ENCODE data around the gene FGR.

FGR gene

DNA sequence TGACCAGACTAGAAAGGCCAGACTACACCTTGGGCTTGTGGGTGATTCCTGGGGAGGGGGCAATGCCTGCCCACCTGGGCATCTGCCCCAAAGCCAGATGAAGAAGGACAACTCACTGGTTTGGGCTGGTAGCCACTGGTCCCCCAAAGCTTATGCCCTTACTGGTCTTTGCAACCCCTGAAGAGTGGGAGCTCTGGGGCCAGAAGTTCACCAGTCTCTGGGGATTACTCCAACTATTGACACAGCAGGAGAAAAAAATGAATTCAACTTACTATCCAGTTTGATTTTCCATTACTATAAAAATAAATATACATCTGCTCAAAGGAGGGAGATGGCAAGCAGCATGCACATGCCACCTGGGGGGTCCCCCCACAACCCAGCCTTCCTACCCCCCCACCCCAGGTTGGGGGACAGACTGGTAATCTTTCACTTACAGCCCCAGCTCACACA lies 33.6 kb downstream of the FGR start:
- no peak for DNase-seq (ENCODE audit: low read depth in 2 of 2)

DNA sequence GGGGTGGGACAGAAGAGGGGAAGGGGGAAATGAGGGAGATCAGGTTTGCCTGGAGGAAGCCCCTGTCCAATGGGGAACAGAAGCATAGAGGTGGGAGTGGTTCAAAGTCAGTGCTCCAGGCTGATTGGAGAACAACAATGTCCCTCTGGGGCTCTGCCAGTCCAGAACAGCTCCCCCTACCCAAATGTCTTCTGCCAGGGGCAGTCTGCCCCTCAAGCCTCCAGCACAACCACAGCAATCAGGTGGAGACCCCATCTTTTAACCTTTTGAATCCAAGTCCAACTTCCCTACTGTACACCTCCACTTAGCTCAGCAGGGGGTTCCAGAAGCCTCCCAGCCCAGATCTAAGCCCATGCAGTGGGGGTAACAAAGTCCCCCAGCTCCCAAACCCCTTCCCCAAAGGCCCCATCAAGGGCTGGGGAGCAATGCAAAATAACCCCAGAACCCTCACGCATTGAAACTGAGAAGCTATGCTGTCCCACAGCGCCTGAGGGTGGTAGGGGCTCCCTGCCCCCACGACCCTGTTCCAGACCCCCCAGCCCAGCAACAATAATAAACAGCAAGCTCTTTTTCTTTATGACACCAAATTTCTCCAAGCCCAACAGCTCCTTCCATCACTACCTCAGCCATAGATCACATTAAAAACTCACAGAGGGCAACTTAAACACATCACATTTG lies 34.3 kb downstream of the FGR start:
- DNase-seq (ENCODE audit: low read depth in 2 of 2): no peak

DNA sequence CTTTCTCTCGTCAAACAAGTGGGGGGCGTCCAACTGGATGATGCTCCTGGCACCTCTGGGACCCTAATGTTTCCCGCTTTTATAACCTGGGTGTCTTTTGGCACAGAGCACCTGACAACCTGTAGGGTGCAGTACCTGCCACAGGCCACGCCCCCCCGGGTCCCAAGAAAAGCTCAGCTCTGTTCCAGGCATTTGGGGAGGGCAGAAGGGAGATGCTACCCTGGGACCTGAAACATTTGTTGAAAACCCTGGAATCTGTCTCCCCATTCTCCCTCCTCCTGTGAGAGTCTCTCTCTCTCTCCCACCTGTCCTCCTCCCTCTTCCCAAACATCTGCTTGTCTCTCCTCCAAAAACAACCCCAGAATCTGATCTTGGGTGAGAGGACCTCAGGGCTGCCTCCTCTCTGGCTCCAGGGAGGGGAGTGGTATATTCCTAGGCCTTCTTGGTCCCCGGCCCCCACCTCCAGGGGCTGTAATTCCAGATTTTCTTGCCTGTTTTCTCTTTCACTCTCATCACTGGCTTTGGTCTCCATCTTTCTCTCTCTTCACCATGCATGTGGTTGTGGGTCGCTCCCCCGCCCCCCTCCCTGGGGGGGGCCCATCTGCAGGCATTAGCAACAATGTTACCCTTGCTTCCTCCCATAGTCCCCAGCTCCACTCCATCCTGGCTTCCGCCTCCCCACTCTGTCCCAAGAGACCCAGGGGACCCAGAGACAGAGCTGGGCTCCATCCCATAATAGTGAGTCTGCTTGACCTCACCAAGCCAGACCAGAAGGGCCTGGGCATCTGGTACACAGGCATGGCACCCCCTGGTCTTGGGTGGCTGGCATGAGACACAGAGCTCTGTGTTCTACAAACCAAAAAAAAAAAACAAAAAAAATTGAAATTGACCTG lies 35.1 kb downstream of the FGR start:
- no peak for DNase-seq (ENCODE audit: low read depth in 2 of 2)

DNA sequence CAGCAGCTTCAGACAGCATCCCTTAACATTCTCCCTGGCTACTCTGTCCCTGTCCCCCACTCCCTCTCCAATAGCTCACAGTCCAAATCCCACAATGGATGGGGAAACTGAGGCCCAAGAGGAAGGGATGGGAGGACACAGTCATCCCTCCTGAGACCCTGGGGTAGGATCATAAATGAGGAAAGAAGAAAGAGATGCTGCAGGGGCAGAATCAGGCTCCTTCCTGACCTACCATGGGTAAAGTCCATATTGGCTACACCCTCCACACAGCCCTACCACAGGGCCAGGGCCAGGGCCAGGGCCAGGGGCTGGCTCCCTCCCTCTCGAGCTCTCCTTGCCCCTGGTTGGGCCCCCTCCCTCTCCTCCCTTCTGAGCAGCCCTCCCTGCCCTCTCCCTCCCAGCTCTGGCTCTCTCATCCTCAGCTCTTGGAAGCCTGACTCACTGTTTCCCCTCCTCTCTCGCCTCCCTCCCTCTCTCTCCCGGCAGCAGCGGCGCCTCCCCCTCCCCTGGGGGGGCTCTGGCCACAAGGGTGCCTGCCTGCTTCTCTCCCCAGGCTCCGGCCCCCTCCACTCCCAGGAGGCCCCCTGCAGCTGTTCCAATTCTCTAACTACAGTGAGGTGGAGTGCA lies 36.0 kb downstream of the FGR start:
- no peak for DNase-seq (ENCODE audit: low read depth in 2 of 2)

DNA sequence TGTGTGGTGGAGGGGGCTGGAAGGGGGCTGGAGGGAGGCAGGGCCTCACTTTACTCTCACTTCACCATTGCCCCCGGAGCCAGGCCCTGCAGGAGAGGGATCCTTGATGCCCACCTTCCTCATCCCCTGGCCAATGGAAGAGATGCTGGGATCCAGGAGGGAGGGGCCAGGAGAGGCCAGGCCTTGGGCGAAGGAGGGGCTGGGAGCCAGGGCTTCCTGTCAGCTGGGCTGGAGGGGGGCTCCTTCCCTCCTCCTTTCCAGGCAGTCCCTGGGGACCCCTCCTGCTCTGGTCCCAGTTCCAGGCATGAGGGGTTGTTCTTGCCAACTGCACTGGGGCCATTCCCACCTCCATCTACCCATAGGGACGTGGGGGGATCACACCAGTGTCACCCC lies 36.7 kb downstream of the FGR start:
- DNase-seq (ENCODE audit: low read depth in 2 of 2): no peak

DNA sequence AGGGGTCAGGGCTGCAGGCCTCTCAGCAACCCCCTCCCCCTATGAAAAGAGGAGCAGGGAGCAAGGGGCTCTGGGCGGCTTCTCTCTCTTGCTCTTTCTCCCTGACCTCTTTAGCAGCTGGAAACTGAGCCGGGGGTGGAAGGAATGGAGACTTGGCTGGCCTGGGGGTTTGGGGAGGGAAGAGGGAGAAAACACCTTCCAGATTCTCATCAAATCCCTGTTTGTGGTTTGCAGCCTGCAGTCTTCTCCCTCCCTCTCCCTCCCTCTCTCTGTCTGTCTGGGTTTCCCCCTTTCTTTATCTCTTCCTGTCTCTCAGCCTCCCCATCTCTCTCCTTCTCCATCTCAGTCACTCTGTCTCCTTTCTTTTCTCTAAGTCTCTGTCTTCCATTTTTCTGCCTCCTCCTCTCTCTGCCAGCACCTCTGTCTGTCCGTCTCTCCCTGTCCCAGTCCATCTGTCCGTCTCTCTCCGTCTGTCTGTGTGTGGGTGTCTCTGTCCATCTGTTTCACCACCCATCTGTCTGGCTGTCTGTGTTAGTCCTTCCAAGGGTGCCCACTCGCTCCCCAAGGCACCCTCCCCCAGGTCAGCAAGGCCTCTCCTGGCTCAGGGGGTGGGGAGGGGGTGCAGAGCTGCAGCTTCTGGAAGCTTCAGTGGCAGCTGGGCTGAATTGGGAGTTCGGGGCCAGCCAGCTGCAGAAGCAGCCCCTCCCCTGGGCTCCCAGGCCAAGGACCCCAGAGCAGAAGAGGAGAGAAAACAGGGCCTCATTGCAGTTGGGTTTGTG lies 37.3 kb downstream of the FGR start:
- DNase-seq (ENCODE audit: low read depth in 2 of 2): no peak

DNA sequence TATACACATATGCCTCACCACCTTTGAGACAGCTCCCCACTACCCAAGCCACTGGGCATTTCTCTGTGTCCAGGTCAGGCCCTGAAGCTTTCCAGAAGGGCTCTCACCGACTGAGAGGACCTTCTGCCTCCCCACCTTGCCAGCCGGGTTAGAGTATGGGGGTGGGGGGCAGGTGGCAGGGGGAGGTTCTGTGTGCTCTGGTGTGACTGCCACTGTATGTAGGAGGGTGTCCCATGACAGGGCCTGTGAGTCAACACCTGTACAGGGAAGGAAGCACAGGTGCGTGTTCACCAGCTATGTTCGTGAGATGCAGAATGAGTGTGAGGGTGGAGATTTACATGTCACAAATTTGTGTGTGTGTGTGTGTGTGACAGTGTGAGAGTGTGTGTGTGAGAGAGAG lies 38.0 kb downstream of the FGR start:
- no peak for DNase-seq (ENCODE audit: low read depth in 2 of 2)

DNA sequence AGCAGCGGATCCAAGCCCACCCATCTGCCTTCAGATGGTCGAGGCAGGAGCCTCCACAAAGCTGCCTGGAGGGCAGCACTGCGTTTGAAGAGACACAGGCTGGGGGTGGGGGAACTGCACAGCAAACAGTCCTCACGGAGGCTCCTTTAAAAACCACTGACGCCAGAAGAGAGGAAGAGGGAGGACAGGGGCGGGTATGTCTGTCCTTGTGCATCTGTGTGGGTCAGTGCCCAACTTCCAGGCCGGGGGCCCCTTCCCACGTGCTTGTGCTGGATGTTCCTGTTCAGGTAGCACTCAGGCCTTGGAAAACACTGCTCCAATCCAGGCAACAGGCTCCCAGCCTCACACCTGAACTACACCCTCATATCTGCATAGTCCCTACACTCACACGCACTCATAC lies 38.7 kb downstream of the FGR start:
- DNase-seq (ENCODE audit: low read depth in 2 of 2): no peak

DNA sequence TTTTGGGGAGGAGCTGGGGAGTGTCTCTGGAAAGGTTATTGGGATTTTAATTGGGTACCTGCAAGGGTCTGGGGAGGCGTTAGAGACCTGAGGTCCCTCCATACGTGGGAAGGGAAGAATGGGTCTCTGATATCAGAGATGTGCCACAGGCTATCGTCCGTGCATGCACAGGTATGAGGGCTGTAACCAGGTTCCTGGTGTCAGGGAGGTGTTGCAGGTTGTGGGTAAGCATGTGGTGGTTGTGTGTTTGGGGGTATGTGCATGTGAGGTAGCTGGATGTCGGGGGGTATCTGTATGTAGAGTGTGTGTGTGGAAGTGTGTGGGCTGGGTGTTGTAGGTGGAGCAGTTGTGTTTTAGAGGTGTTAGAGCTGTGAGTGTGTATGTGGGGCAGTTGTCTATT lies 39.4 kb downstream of the FGR start:
- DNase-seq (ENCODE audit: low read depth in 2 of 2): no peak

DNA sequence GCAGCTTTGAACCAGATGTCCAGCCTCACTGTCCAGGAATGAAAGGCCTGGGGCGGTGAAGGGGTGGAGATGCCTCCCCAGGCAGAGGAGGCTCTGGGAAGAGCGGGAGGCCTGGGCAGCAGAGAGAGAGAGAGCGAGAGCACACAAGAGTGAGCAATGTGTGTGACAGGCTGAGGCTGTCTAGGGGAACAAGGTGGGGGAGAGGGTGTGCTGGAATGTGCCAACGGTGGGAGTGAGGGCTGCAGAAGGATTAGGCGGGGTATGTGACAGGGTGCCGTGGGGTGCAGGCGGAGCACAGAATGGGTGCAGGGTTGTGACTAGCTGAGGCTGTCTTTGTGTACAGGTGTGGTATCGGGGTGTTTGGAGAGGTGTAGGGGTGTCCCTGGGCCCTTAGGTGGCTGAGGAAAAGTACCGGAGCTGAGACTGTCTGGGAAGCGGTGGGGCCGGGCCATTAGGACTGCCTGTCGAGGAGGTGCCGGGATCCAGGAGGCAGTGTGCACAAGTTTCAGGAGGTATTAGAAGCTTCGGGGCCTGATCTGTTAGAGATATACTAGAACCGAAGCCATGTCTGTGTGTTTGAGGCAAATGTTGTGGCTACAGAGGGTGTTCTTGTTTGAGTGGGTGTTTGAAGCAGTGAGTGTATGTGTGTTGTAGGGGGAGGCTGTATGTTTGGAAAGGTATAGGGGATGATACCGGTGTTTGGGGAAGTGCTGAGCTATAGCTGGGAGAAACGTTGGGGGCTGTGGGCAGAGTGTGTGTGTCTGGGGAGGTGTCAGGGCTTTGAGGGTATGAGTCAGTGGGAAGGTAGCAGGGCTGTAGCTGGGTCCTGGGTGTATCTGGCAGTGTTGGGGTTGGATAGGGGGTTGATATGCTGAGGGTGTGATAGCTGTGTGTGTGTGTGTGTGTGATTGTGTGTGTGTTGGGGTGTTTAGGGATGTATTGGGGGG lies 40.1 kb downstream of the FGR start:
- DNase-seq (ENCODE audit: low read depth in 2 of 2): no peak

DNA sequence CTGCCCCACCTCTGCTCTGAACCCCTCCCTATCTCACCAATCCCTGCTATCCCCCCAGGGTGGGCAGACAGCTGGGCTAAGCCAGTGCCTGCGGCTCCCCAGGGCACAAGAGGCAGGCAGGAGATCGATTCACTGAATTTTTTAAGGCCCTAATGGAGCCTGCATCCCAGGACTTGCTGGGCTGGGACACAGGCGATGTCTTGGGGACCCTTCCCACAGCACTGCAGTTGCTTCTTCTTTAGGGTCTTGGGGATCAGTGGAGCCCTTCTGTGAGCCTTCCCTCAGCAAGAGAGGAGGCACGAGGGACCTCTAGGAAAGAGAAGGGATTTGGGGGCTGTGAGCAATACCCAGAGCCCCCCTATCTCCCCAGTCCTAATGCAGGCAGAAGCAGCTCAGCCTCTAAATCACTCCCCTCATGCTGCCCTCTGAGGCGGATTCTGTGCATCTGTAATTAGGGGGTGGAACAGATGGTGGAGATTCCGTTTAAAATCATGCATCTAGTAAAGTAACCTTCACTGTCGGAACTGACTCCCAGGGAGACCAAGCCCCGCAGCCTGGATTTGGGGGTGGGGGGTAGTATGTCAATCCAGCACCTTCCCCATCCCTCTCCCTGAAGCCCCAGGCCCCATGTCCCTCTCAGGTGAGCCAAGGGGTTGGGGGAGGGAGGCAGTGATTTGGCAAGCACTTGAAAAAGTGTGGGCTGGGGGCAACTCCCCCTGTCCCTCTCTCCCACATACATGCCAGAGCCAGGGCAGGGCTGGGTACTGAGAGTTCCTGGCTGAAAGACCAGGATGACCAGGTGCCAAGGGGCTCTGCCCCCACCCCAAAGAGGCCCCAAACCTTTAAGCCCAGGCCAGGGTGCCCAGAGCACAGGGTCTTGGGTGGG lies 41.1 kb downstream of the FGR start:
- DNase-seq (ENCODE audit: low read depth in 2 of 2): no peak

DNA sequence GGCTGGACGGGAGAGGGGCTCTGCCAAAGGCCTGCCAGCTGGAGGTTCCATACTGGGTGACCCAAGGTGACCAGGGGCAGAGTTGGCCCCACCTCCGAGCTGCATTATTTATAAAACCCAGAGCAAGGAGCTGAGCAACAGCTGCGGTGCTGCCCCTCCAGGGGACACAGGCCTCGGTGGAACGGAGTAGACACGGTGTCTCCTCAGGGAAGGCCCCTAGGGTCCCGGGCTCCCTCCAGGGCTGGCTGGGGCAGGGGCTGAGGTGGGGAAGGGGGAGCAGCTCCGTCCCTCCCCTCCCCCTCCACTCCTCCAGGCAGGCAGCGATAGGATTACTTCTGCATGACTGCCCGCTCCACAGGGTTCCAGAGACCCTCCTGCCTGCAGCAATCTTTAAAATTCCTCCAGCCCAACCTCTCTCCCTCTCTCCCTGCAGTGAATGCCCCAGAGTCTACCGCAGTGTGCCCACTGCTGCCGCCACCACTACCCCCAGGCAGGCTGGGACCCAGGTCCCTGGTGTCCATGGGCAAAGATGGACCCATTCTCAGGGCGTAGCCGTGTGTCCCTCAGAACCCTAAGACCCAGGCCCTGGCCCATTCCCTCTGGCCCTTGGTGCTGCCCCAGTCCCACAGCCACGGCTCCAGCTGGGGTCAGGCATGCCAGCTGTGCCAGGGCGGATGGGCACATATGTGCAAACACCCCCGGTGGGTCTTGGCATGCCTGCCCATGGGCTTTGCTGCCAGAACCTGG lies 41.9 kb downstream of the FGR start:
- DNase-seq (ENCODE audit: low read depth in 2 of 2): no peak

DNA sequence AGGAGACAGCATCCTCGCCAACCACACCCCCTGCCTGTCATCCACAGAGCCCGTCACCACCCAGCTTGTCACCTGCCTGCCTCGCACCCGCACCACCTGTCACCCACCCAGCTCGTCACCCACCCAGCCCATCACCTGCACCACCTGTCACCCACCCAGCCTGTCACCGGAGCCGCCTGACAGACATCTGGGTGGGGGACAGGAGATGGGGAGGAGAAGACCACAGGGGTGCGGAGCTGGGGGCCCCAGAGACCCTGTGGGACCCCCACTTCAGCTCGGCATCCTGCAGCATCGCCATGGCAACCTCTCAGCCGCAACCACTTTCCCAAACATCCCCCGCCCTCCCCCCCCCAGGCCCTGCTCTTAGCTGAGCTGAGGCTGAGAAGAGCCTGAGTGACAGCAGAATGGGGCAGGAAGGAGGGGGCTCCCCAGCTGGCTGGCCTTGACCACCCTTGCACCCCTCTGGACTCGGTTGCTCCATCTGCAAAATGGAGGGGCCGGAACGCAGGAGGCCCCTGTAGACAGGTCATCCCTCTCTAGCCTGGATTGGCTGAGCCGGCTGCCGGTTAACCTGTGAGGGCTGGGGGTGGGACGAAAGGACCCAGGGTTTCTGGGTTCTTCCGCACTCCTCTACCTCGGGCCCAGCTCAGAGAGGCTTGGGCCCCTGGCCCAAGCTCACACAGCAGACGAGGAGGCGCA lies 42.6 kb downstream of the FGR start:
- no peak for DNase-seq (ENCODE audit: low read depth in 2 of 2)

DNA sequence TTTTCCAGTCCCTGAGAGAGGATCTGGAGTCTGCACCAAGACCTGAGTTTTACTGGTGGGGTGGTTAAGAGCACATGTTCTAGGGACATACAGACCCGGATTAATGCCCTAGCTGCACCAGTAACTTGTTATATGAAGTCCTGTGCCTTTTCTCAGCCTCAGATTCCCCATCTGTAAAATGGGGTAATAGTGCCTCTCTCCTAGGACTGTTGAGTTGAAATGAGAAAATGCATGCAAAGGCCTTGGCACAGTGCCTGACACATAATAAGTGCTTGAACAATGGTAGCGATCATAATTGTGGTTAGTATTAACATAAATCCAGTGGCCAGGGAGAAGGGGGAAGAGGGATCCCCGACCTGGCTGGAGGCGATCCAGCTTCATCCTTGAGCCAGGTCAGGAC lies 43.4 kb downstream of the FGR start:
- DNase-seq (ENCODE audit: low read depth in 2 of 2): no peak

DNA sequence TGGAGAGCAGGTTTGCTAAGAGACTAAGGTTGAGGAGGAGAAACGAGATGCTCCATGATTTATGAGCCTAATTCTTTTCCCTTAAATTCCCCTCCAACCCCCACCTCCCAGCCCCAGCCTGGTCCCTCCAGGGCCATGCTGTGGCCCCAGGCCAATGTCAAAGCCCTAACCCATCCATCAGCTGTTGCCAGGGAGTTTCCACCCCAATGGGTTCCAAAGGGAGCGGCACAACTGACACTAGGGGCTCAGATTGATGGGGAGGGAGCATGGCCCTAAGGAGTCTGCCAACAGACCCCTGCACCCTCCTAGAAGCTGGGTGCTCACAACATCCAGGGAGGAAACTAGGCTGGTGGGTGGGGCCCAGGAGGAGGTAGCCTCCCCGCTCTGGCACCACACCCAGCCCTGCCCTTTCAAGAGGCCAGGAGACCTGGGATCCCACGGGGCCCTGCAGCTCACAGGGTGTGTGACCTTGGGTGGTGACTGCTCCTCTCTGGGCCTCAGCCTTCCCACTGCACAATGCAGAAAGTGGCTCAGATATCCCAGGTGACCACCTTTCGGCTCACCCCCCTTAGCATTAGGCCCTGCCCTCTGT lies 44.0 kb downstream of the FGR start:
- no peak for DNase-seq (ENCODE audit: low read depth in 2 of 2)

DNA sequence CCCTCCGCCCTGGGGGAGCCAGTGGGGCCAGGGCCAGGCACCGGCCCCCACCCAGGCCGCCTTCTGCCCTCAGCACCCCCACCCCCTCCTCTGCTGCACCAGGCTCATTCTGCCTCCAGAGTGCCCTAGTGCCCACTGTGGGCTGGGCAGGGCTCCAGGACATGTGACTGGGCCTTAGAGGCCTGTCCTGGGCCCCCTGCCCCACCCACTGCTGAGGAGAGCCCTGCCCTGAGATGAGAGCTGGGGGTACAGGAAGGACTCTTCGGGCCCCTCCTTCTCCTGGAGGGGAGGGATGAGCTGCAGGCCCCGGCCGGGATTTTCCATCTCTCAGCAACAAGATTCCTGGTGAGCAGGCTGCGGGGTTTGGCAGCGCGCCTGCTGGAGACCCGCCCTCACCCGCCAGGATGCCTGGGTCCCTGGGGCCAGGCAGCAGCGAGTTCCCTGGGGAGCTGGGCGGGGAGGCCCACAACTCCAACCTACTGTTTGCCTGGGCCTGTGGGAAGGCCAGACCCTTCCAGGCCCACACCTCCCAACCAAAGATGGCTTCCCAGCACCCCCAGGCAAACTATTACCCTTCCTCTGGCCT lies 45.1 kb downstream of the FGR start:
- DNase-seq (ENCODE audit: low read depth in 2 of 2): no peak

DNA sequence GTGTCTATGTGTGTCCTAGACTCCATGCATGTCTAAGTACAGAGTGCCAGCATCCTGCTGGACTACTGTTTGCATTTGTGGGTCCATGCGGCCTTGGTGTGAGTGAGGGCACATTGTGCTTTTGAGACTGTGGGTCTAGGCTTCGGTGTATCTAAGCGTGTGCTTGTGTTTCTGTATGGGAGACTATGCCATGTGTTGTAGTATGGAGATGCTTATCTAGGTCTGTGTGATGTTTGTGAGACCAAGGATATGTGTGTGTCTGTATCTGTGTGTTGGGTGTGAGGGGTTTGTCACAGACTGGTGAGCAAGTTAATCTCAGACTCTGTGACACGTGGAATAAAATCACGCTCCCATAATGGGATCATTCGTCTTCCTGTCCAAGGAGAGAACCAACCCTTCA lies 45.5 kb downstream of the FGR start:
- DNase-seq (ENCODE audit: low read depth in 2 of 2): no peak

Measured in stimulated activated CD4-positive, alpha-beta T cell treated with anti-CD3 and anti-CD28 coated beads, Interleukin-4, amount 100 ng/mL, for 48 hours (primary cell).